WTC11 (cell line): ENCODE measurements around the gene MCCC2. TPM values are rescaled to one million over a fixed set of nuclear protein-coding genes. Genes with fewer than 3 reads are reported as not detected.
A peak's percentile ranks its signal among the peaks of the same experiment; 100 is the strongest.

Source experiments
- ATAC-seq: fragments of 200-7000 bp; cut with Tn5 transposase; 2 replicates; pipeline ENCODE4 v1.10.0; 2021; ENCODE audit warnings: mild to moderate bottlenecking, moderate library complexity
- CTCF ChIA-PET: fragments of 300-600 bp; sonication (Branson Sonifier 250); formaldehyde crosslinking; loops from one replicate; lab custom pipeline; 2021; ENCODE audit warnings: antibody characterized with exemption; lab: Charles Lee
- POLR2A ChIA-PET: fragments of 350-600 bp; sonication (Branson Sonifier 250); formaldehyde crosslinking; loops from one replicate; lab custom pipeline; 2021; ENCODE audit warnings: antibody characterized with exemption; lab: Charles Lee
- DNase-seq: peaks from one replicate; pipeline ENCODE4 v3.0.0; 2021; ENCODE audit warnings: low spot score
- H3K27ac Mint-ChIP-seq: 2 replicates; pipeline ENCODE4 v1.8.0; 2021; ENCODE audit warnings: mixed read lengths
- H3K27me3 Mint-ChIP-seq: 2 replicates; pipeline ENCODE4 v1.8.0; 2021; ENCODE audit warnings: low read depth, mild to moderate bottlenecking, moderate library complexity, mixed read lengths
- H3K36me3 Mint-ChIP-seq: 2 replicates; pipeline ENCODE4 v1.8.0; 2021; ENCODE audit warnings: mixed read lengths
- H3K4me1 Mint-ChIP-seq: 2 replicates; pipeline ENCODE4 v1.8.0; 2022; ENCODE audit warnings: mixed read lengths
- H3K4me3 Mint-ChIP-seq: 2 replicates; pipeline ENCODE4 v1.8.0; 2021; ENCODE audit warnings: mild to moderate bottlenecking, moderate library complexity, mixed read lengths
- H3K9me3 Mint-ChIP-seq: 2 replicates; pipeline ENCODE4 v1.8.0; 2021; ENCODE audit warnings: mixed read lengths
- ATF3 ChIP-seq: sonication (generic); formaldehyde crosslinking; conservative IDR thresholded peaks from 2 replicates; pipeline ENCODE4 v1.8.1; 2022; ENCODE audit warnings: mild to moderate bottlenecking, missing genetic modification reagents
- ESRRA ChIP-seq: sonication (generic); formaldehyde crosslinking; IDR thresholded peaks from 2 replicates; pipeline ENCODE4 v1.8.1; 2022; ENCODE audit warnings: mild to moderate bottlenecking, missing genetic modification reagents, borderline replicate concordance
- FOXP4 ChIP-seq: sonication (generic); formaldehyde crosslinking; IDR thresholded peaks from 2 replicates; pipeline ENCODE4 v1.8.0; 2022; ENCODE audit warnings: mild to moderate bottlenecking, missing genetic modification reagents
- GABPB1 ChIP-seq: sonication (generic); formaldehyde crosslinking; IDR thresholded peaks from 2 replicates; pipeline ENCODE4 v1.8.1; 2023; ENCODE audit warnings: mild to moderate bottlenecking, missing genetic modification reagents
- GRHL2 ChIP-seq: fragments of 250-450 bp; sonication (Bioruptor Pico); IDR thresholded peaks from 2 replicates; pipeline ENCODE4 v1.8.0; 2022; ENCODE audit warnings: mild to moderate bottlenecking, moderate library complexity; ENCODE audit not compliant: insufficient replicate concordance, severe bottlenecking
- KAT7 ChIP-seq: sonication (generic); formaldehyde crosslinking; IDR thresholded peaks from 2 replicates; pipeline ENCODE4 v1.8.1; 2023; ENCODE audit warnings: missing genetic modification reagents, mild to moderate bottlenecking, borderline replicate concordance
- MLX ChIP-seq: sonication (generic); formaldehyde crosslinking; IDR thresholded peaks from 2 replicates; pipeline ENCODE4 v1.8.1; 2023; ENCODE audit warnings: mild to moderate bottlenecking, missing genetic modification reagents, moderate library complexity
- MYBL2 ChIP-seq: sonication (generic); formaldehyde crosslinking; IDR thresholded peaks from 2 replicates; pipeline ENCODE4 v1.8.1; 2023; ENCODE audit warnings: mild to moderate bottlenecking, moderate library complexity, missing genetic modification reagents
- NFYB ChIP-seq: sonication (generic); formaldehyde crosslinking; conservative IDR thresholded peaks from 2 replicates; pipeline ENCODE4 v1.8.0; 2022; ENCODE audit warnings: low read depth, missing genetic modification reagents
- PRDM15 ChIP-seq: sonication (generic); formaldehyde crosslinking; IDR thresholded peaks from 2 replicates; pipeline ENCODE4 v1.8.0; 2022; ENCODE audit warnings: missing genetic modification reagents
- STAT6 ChIP-seq: sonication (generic); formaldehyde crosslinking; conservative IDR thresholded peaks from 2 replicates; pipeline ENCODE4 v1.8.1; 2023; ENCODE audit warnings: mild to moderate bottlenecking, low read depth, missing genetic modification reagents, moderate library complexity
- USF1 ChIP-seq: sonication (generic); formaldehyde crosslinking; IDR thresholded peaks from 2 replicates; pipeline ENCODE4 v1.8.0; 2022; ENCODE audit warnings: mild to moderate bottlenecking, missing genetic modification reagents
- ZNF121 ChIP-seq: sonication (generic); formaldehyde crosslinking; IDR thresholded peaks from 2 replicates; pipeline ENCODE4 v1.8.0; 2023; ENCODE audit warnings: missing genetic modification reagents
- ZNF232 ChIP-seq: sonication (generic); formaldehyde crosslinking; IDR thresholded peaks from 2 replicates; pipeline ENCODE4 v1.8.0; 2022; ENCODE audit warnings: mild to moderate bottlenecking, missing genetic modification reagents
- ZNF263 ChIP-seq: sonication (generic); formaldehyde crosslinking; IDR thresholded peaks from 2 replicates; pipeline ENCODE4 v1.8.1; 2022; ENCODE audit warnings: low read depth, mild to moderate bottlenecking, moderate library complexity, missing genetic modification reagents
- ZNF423 ChIP-seq: fragments of 250-450 bp; sonication (Bioruptor Pico); IDR thresholded peaks from 2 replicates; pipeline ENCODE4 v2.1.2; 2022; ENCODE audit warnings: mild to moderate bottlenecking, moderate library complexity
- ZNF425 ChIP-seq: fragments of 250-450 bp; sonication (Bioruptor Pico); conservative IDR thresholded peaks from 2 replicates; pipeline ENCODE4 v1.9.0; 2021; ENCODE audit warnings: mild to moderate bottlenecking
- ZNF512 ChIP-seq: sonication (generic); formaldehyde crosslinking; IDR thresholded peaks from 2 replicates; pipeline ENCODE4 v1.8.1; 2022; ENCODE audit warnings: missing genetic modification reagents, borderline replicate concordance
- total RNA-seq: library from RNA; stranded (reverse); gene quantifications from 3 replicates; pipeline ENCODE4 v1.2.3, GENCODE V29; 2021

The MCCC2 gene
- total RNA-seq, 1 experiment from 2014 or later, result 65.0 TPM

- Mint-ChIP-seq H3K27ac (no peak overlapping the region), H3K36me3 (no peaks in the 10 kb centered on the region), H3K9me3 (peaks cover 4% of the 10 kb centered on the region; the same call in 1 of the 2 replicates), H3K4me1 (peaks cover 30% of the 10 kb centered on the region), H3K27me3 (peaks cover 2% of the 10 kb centered on the region; the same call in 1 of the 2 replicates), H3K4me3 (no peak overlapping the region)
- POLR2A ChIA-PET, result no interaction called here
- DNase-seq (no peak), ATAC-seq (no peak)
- TF ChIP-seq MYBL2, result no peak
- TF ChIP-seq KAT7, result no peak
- TF ChIP-seq USF1, result no peak
- TF ChIP-seq NFYB (CRISPR knock-in tag), result no peak
- TF ChIP-seq GABPB1 (CRISPR knock-in tag), result 0 out of 2 replicates have a peak, but pooled peaks have one; percentile 11
- no peak for TF ChIP-seq ZNF263 (CRISPR knock-in tag)
- no peak for TF ChIP-seq ZNF512 (CRISPR knock-in tag)
- CTCF ChIA-PET, result no interaction called here
Observed at GRCh38 chr5:71695071-71695470, 107.9 kb downstream of the MCCC2 start.

- POLR2A ChIA-PET, result interaction anchor here (0.8 kb wide), 1 partner anchor 12 kb away, joined by 3 read pairs; no protein-coding TSS in a partner anchor
- Mint-ChIP-seq H3K27ac (no peak overlapping the region), H3K4me3 (no peak overlapping the region), H3K36me3 (no peaks in the 10 kb centered on the region), H3K4me1 (peaks cover 30% of the 10 kb centered on the region), H3K27me3 (peaks cover 2% of the 10 kb centered on the region; the same call in 1 of the 2 replicates), H3K9me3 (peaks cover 4% of the 10 kb centered on the region; the same call in 1 of the 2 replicates)
- DNase-seq (no peak), ATAC-seq (no peak)
- TF ChIP-seq PRDM15 (no peak), MLX (no peak), ZNF425 (CRISPR knock-in tag) (no peak), ZNF423 (CRISPR knock-in tag) (no peak), ZNF121 (no peak), ESRRA (CRISPR knock-in tag) (no peak), ZNF232 (CRISPR knock-in tag) (no peak), STAT6 (CRISPR knock-in tag) (no peak), NFYB (CRISPR knock-in tag) (no peak), ATF3 (CRISPR knock-in tag) (no peak), FOXP4 (CRISPR knock-in tag) (no peak), GRHL2 (no peak)
- CTCF ChIA-PET, result no interaction called here
Observed at GRCh38 chr5:71695595-71695994, 108.5 kb downstream of the MCCC2 start.
